ENCODE data around the gene CLDN8.

Gene CLDN8

DNA sequence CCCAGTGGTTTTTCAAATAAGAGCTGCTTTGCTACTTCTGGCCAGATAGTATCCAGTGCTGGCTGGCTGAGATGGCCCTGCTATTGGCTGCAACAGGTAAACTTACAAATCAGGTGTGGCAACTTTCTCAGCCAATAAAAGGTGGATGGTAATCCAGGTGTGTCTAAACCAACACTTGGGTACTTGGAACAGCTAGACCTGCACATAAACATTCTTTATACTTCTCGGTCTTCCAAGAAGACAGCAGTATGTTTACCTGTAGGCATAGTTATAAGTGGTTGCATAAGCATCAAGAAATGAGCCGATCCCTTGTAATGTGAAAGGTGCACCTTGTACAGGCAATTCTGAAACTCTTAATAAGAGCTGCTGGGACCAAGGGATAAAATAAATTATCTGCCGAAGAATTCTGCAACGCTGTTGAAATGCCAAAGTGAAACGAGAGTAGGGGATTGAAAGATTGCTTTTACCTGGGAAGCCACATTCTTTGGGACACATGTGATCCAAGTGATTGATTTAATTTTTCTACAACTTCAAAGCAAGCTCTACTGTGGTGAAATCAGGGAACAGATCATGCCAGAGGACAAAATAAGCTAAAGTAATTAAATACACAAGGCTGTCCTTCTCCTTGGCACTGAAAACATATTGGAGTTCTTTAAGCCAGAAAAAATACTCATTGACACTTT lies at the start of gene CLDN8:
TSS of gene CLDN8 (minus strand) at position 57 of the 683 bp plus-strand sequence. CDS start 172 bp downstream, outside the sequence.
- no peak for DNase-seq

DNA sequence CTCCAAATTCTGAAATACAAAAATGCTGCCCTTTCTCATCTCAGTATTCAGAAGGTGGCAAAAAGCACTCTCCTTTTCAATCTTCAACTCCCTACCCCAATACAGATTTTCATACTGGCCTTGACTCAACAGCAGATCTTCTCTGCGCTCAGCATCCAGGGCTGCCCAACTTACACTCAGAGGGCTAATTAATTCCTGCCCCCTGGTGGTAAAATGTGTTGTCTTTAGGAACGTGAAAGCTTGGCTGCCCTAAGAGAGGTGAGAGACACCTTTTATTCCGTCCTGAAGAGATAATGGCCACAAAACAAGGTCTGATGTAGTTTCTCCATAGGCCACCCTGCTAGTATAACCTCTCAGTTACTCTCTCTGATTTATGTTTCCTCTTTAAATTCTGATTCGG lies 41.9 kb upstream of the CLDN8 start:
- DNase-seq = no peak

GRCh38 chr21:30256100-30256499 lies 40.2 kb upstream of the CLDN8 start:
- no peak for DNase-seq

DNA sequence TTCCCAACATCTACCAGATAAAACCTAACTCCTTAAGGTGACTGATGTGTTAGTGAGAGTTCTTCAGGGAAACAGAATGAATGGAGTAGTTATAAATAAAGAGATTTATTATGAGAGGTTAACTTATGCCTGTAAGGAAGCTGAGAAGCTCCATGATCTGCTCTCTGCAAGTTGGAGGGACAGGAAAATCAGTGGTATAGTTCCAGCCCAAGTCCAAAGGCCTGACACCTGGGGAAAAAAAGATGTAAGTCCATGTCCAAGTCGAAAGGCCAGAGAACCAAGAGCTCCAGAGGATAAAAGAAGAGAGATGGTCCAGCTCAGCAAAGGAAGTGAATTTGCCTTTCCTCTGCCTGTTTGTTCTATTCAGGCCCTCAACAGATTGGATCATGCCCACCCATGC lies 39.8 kb upstream of the CLDN8 start:
- DNase-seq = no peak

DNA sequence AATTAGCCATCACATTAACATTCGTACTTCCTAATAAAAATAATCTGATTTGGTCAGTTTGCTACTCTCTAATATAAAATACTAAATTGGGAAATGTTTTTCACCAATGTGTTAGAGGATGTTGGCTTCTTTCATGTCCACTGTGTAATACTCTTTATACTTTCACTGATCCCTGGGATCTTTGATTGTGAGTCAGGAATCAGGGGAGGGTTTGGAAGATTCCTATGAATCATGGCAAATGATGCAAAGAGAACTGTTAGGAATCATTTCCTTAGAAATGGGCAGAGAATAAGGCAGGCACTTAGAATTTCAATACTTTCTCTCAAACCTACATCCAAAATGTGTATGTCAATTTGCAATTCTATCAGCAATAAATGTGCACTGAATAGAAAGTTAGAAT lies 35.9 kb upstream of the CLDN8 start:
- no peak for DNase-seq

GRCh38 chr21:30249936-30250335 lies 34.0 kb upstream of the CLDN8 start:
- no peak for DNase-seq

GRCh38 chr21:30248844-30249243 lies 32.9 kb upstream of the CLDN8 start:
- DNase-seq = no peak

GRCh38 chr21:30245061-30245460 lies 29.2 kb upstream of the CLDN8 start:
- DNase-seq = no peak

DNA sequence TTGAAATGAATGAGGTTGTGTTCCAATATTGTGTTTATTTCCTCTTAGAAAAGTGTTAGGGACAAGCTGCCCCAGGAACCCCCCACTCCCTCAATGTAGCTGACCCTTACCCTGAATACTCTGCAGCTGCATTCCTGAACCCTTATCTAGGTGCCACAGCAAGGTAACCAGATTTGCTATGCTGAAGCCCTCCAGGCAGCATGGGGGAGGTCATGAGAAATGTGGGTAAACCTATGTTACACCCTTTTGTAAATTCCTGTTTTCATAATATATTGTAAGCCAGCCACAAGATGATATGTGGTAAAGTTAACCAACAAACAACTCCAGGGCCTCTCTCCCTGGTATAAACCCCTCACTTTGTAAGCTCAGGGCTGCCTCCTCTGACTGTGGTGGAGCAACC lies 27.8 kb upstream of the CLDN8 start:
- DNase-seq = no peak

- no peak for DNase-seq
Observed at GRCh38 chr21:30240661-30241060, 24.8 kb upstream of the CLDN8 start.

GRCh38 chr21:30238168-30238567 lies 22.3 kb upstream of the CLDN8 start:
- no peak for DNase-seq

GRCh38 chr21:30234643-30235042 lies 18.7 kb upstream of the CLDN8 start:
- no peak for DNase-seq

GRCh38 chr21:30234050-30234449 lies 18.2 kb upstream of the CLDN8 start:
- DNase-seq = no peak

DNA sequence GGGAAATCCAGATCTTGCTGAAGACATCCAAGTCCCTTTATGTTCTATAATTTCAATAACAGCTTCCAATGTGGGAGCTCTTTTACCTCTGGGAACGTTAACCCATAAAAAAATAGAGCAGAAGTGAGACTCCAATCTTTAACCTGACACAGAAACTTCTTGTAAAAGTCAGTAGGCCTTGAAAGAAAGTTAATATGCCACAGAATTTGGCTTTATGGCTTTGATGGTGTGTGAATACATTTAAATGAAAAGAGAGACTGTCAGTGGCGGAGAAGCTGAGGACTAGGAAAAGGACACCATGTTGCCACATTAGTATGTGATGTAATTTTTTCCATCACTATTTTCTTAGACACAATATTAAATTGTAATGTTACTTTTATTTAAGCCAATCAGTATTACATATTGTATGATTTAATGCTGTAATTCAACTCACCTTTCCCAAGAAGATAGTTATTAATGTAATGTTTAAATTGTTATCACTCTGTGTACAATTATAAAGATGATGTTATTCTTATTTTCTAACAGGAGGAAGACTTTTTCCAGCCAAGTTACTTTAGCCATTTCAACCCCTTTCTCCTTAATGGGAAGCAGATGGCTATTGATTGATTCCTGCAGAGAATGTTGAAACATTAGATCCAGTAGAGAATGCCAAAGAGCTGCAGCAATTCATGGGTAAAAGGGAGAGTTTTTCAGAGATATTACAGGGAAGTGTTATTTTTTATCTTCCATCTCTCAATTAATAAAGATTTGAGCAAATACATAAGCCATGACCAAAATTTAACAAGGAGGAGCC lies 17.5 kb upstream of the CLDN8 start:
- DNase-seq = no peak

DNA sequence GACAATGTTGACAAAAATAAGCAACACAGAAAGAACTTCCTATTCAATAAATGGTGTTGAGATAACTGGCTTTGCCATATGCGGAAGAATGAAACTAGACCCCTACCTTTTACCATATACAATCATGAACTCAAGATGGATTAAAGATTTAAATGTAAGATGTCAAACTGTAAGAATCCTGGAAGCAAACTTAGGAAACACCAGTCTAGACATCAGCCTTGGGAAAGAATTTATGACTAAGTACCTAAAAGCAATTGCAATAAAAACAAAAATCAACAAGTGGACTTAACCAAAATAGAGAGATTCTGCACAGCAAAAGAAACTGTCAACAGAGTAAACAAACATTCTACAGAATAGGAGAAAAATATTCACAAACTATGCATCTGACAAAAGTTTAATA lies 16.1 kb upstream of the CLDN8 start:
- no peak for DNase-seq

DNA sequence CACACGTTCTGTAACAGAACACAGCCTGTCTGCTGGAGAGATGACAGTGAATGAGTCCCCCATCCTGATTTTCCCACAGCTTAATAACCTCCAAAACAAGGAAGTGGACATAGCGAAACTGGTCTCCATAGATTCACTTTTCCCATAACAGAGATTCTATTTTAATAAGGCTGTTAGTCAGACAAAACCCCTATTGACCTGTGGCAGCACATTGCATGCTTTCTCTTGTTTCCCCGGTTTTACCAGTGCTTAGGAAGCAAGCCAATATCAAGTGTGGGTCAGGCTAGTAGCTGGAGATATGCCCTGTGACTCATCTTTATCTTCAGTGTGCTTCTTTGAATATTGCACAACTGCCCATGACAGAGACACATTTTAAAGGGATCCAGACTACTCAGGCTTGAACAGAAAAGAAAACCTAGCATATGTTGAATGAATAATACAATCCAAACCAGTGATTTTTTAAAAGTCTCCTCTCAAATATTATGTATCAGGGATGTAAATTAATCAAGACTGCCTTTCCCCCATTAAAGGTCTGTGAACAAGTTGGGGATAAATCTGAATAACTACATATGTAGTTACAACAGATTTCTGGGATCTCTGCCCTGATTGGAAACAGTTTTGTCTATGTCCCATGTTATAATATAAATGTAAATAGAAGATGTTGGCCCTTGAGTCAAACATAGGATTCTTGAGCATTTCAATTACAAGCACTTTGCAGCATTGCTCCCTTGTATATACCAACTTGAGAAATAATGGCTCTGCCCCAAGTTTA lies 11.9 kb upstream of the CLDN8 start:
- no peak for DNase-seq

- no peak for DNase-seq
Observed at GRCh38 chr21:30227128-30227527, 11.2 kb upstream of the CLDN8 start.

DNA sequence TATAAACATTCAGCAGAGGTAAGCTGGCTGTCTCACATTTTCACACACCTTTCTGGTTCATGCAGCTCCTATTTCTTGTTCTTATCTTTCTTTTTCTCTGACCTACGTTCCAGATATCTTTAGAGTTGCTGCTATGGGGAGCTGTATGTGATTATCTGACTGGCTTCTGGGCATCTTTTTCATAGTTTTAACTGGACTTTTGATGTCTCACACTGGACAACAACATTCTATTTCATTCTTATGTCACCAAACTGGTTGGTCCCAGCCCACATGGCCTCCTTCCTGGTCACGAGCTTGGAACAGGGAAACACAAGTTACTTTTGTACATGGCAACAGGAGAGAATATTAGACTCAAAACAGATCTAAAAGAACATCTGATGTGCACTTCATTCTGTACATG lies 7.7 kb upstream of the CLDN8 start:
- DNase-seq = no peak

- no peak for DNase-seq
Observed at GRCh38 chr21:30222724-30223123, 6.8 kb upstream of the CLDN8 start.

DNA sequence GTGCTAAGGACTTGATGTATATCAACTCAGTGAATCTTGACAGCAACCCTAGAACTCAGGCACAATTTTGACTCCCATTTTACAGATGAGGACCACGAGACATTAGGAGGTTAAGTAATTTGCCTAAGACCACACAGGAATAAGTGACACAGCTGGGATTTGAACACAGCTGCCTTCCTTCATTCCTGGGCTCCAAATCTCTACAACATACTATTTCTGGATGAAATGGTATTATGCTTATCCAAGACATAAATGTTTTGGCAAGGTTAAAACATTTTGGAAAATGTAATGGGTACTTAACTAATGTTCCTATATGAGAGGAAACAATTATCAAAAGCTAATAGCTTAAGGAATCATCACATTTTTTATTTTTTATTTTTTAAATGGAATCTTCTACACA lies 4.8 kb downstream of the CLDN8 start:
- DNase-seq = no peak

DNA sequence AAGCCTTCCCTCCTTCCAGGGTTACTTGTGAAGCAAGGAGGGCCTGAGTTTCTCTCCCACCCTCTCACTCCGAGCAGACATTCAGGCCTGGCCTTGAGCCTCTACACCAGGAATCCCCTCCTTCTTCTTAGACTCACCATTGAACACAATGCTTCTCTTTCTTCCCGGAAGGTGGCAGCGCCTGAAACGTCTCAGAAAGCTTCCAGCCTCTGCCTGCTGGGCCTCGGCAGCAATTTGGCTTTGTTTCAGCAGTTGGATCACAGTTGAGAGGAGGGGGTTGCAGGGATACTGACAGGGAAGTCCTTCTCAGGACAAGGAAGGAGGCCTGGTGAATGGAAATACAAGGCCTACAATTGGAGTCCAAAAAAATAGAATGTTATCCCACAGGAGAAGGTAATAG lies 6.3 kb downstream of the CLDN8 start:
- no peak for DNase-seq

GRCh38 chr21:30207252-30207579 lies 8.7 kb downstream of the CLDN8 start:
- no peak for DNase-seq

- DNase-seq = no peak
Observed at GRCh38 chr21:30206551-30207251, 9.2 kb downstream of the CLDN8 start.
